Measurements from ENCODE around the gene HS3ST2.

HS3ST2 gene

DNA sequence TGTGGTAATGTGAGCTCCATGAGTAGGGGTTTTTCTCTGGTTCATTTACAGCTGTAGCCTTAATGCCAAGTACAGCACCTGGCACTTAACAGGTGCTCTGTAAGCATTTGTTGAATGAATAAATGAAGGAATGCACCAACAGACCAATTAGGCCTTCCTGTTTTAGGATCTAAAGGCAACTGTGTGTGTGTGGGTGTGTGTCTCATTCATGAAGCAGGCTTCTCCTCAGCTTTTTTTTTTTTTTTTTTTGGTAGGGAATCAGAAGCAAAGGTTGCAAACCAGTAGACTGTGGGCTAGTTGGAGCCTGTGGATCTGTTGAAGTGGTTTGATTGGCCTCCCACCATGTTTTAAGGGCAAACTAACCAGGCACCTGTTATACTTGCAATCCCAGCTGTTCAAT lies 48.1 kb downstream of the HS3ST2 start:
- Histone ChIP-seq H3K27ac (no peak overlapping the region), H3K27me3 (no peaks in the 10 kb centered on the region), H3K36me3 (no peaks in the 10 kb centered on the region), H3K9me3 (no peaks in the 10 kb centered on the region), H3K4me1 (no peaks in the 10 kb centered on the region), H3K4me3 (no peak overlapping the region)
- TF ChIP-seq, protein P1, sequence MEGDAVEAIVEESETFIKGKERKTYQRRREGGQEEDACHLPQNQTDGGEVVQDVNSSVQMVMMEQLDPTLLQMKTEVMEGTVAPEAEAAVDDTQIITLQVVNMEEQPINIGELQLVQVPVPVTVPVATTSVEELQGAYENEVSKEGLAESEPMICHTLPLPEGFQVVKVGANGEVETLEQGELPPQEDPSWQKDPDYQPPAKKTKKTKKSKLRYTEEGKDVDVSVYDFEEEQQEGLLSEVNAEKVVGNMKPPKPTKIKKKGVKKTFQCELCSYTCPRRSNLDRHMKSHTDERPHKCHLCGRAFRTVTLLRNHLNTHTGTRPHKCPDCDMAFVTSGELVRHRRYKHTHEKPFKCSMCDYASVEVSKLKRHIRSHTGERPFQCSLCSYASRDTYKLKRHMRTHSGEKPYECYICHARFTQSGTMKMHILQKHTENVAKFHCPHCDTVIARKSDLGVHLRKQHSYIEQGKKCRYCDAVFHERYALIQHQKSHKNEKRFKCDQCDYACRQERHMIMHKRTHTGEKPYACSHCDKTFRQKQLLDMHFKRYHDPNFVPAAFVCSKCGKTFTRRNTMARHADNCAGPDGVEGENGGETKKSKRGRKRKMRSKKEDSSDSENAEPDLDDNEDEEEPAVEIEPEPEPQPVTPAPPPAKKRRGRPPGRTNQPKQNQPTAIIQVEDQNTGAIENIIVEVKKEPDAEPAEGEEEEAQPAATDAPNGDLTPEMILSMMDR (IDR thresholded peaks at IDR 0.05): no peak
- no peak for DNase-seq
- intact Hi-C loops (cut with DNase I; ENCODE audit: low total_unique reads): no loop called here

DNA sequence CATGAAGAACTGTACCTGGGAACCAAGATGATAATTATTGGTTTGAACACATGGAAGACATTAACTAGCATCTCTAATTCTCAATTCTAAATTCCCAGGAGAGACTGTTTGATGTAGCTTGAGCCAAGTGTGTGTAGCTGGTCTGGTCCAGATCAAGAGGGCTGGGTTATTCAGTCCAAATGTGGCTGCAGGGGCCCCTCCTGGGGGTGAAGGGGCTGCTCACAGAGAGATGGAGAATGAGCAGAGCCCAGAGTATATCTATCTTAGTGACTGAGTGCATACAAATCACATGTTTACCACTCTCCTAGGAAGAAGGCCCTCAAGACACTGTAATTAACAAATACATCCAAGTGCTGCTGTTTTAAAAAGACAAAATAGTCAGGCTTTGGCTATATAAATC lies 50.4 kb downstream of the HS3ST2 start:
- Histone ChIP-seq H3K27me3 (no peaks in the 10 kb centered on the region), H3K36me3 (no peaks in the 10 kb centered on the region), H3K9me3 (no peaks in the 10 kb centered on the region), H3K4me3 (no peak overlapping the region), H3K4me1 (no peaks in the 10 kb centered on the region), H3K27ac (no peak overlapping the region)
- DNase-seq: no peak
- intact Hi-C loops (cut with DNase I; ENCODE audit: low total_unique reads): no loop called here
- TF ChIP-seq, protein P1 (IDR thresholded peaks at IDR 0.05): no peak

DNA sequence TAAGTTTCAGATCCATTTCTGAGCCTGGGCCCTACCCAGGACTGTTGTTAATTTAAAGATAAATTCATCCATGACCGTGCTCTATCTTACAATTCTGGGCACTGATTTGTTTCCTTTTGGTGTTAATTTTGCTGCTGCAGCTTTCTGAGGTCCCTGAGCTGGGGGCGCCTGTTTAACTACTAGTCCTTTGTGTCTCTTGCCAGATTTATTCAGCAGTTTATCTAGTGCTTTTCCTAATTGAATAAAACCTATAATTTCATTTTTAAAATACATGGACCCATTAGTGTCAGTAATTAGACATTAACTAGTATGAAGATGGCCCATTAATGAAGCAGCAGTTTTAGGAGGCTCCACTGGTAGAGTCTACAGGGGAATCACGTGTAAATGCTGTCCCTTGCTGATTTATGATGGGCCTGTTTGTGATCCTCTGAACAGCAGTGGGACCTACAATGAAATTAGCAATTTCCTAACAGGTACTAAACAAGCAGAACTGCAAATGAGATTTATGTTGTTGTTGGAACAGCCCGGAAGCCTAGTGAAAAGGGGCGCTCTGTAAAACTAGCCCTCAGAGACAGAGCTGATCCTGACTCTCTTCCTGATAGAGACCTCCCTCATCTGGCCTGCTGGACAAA lies 54.7 kb downstream of the HS3ST2 start:
- Histone ChIP-seq H3K27ac (no peak overlapping the region), H3K4me3 (no peak overlapping the region), H3K4me1 (no peaks in the 10 kb centered on the region), H3K27me3 (no peaks in the 10 kb centered on the region), H3K9me3 (no peaks in the 10 kb centered on the region), H3K36me3 (no peaks in the 10 kb centered on the region)
- DNase-seq: no peak
- TF ChIP-seq, protein P1 (IDR thresholded peaks at IDR 0.05): no peak
- intact Hi-C loops (cut with DNase I; ENCODE audit: low total_unique reads): no loop called here

DNA sequence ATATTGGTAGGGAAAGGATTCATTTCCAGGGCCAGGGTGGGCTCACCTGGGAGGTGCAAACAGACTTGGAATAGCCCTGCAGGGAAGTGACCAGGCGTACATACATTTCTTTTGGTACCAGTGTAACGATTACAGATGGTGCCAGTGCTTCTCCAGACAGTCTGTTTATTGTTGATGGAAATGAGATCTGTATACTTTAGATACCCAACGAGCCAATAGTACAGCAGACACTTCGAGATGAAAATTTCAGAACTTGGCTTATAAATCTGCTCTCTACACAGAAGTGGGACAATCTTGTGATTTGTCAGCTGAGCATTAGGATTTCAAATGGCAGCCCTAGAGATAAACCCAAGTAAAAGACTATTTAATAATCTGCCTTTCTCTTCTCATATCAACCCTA lies 57.9 kb downstream of the HS3ST2 start:
- H3K27me3 ChIP-seq: no peaks in the 10 kb centered on the region
- no peaks in the 10 kb centered on the region for H3K36me3 ChIP-seq
- TF ChIP-seq, protein P1 (IDR thresholded peaks at IDR 0.05): no peak
- DNase-seq: no peak
- no peaks in the 10 kb centered on the region for H3K4me1 ChIP-seq
- H3K27ac ChIP-seq: no peak overlapping the region
- no peaks in the 10 kb centered on the region for H3K9me3 ChIP-seq
- H3K4me3 ChIP-seq: no peak overlapping the region
- intact Hi-C loops (cut with DNase I; ENCODE audit: low total_unique reads): no loop called here

DNA sequence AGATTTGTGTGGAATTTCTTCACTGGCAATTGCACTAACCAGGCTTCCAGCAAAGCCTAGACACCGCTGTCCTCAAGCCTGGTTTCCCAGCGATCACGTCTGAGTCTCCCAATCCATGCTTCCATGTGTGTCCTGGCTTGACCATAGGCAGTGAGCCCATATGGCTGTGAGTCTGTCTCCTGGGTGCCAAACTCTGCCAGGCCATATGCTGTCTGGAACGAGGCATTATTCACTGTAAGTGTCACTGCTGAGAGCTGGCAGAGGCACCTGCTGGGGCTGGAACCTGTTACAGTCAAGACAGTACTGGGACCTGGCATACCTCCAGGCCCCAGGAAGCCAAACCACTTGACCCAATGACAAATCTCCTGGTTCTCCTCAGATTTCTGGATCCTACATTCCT lies 60.4 kb downstream of the HS3ST2 start:
- no peaks in the 10 kb centered on the region for H3K4me1 ChIP-seq
- H3K27me3 ChIP-seq: peaks cover 0 to 4% of the 10 kb centered on the region in 2 donors
- H3K27ac ChIP-seq: no peak overlapping the region
- H3K4me3 ChIP-seq: no peak overlapping the region
- DNase-seq: no peak
- intact Hi-C loops (cut with DNase I; ENCODE audit: low total_unique reads): no loop called here
- TF ChIP-seq, protein P1 (IDR thresholded peaks at IDR 0.05): no peak
- H3K36me3 ChIP-seq: no peaks in the 10 kb centered on the region
- H3K9me3 ChIP-seq: no peaks in the 10 kb centered on the region

DNA sequence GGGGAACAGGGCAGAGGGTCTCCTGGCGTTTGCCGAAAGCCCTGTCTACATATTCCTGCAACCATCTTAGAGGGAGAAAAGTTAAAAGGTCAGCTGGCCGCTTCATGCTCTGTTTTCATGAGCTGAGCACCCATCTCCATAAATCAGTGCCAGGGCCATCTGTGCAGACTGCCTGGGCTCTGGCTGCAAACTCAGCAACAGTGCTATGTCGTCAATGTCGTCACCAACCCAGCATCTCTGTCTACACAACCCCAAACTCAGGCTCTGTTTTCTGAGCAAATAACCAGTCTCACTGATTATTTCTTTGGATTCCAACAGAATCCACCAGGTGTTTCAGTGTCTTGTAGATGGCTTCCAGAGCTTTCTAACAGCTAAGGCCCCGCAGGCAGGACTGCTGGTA lies 65.0 kb downstream of the HS3ST2 start:
- no peaks in the 10 kb centered on the region for H3K9me3 ChIP-seq
- H3K36me3 ChIP-seq: no peaks in the 10 kb centered on the region
- peaks cover 0 to 4% of the 10 kb centered on the region in 2 donors for H3K27me3 ChIP-seq
- no peaks in the 10 kb centered on the region for H3K4me1 ChIP-seq
- no peak overlapping the region for H3K4me3 ChIP-seq
- intact Hi-C loops (cut with DNase I; ENCODE audit: low total_unique reads): no loop called here
- DNase-seq: no peak
- TF ChIP-seq, protein P1 (IDR thresholded peaks at IDR 0.05): no peak
- no peak overlapping the region for H3K27ac ChIP-seq
